SK-N-MC (cell line): ENCODE measurements around the gene ZCCHC7.

Experiments used
- EZH2 ChIP-seq: fragments of 200-600 bp; sonication (generic); IDR thresholded peaks from one replicate; pipeline ENCODE4 v1.6.1; 2017; ENCODE audit warnings: antibody characterized with exemption
- POLR2AphosphoS5 ChIP-seq: IDR thresholded peaks from 2 replicates; pipeline ENCODE4 v1.6.1; 2012; ENCODE audit warnings: mild to moderate bottlenecking, low read depth, low read length, borderline replicate concordance

GRCh38 chr9:37107701-37108100 is 12.7 kb upstream of the ZCCHC7 start:
- TF ChIP-seq EZH2 (no peak), POLR2AphosphoS5 (no peak)
